GM23338 (cell line): ENCODE data around the gene ALKBH8. TPM values are rescaled to one million over a fixed set of nuclear protein-coding genes. Genes with fewer than 3 reads are reported as not detected.

ENCODE experiments used
- ATAC-seq: fragments of 200-7000 bp; cut with Tn5 transposase; 3 replicates; pipeline ENCODE4 v1.9.1; 2020
- DNase-seq: peaks from one replicate; pipeline ENCODE4 v3.0.0-alpha.2; 2015; ENCODE audit warnings: low spot score
- H2AFZ ChIP-seq: fragments of 200-600 bp; sonication (generic); 2 replicates; pipeline ENCODE4 v1.8.0; 2016; ENCODE audit warnings: antibody characterized with exemption, mild to moderate bottlenecking, moderate library complexity
- H3F3A ChIP-seq: fragments of 200-600 bp; sonication (generic); replicated peaks from 2 replicates; pipeline ENCODE4 v1.8.0; 2017; ENCODE audit warnings: antibody characterized with exemption, mixed run types, low read depth
- H3K27ac ChIP-seq: fragments of 200-600 bp; sonication (generic); 2 replicates; pipeline ENCODE4 v1.6.1; 2016; ENCODE audit warnings: low read depth
- H3K27me3 ChIP-seq: fragments of 200-600 bp; sonication (generic); 2 replicates; pipeline ENCODE4 v1.8.0; 2016; ENCODE audit warnings: mild to moderate bottlenecking, mixed run types, moderate library complexity; ENCODE audit not compliant: insufficient read depth
- H3K36me3 ChIP-seq: fragments of 200-600 bp; sonication (generic); 2 replicates; pipeline ENCODE4 v1.8.0; 2016; ENCODE audit warnings: mild to moderate bottlenecking; ENCODE audit not compliant: insufficient read depth
- H3K4me1 ChIP-seq: fragments of 200-600 bp; sonication (generic); 2 replicates; pipeline ENCODE4 v1.8.0; 2016; ENCODE audit warnings: mild to moderate bottlenecking, moderate library complexity; ENCODE audit not compliant: insufficient read depth
- H3K4me2 ChIP-seq: fragments of 200-600 bp; sonication (generic); 2 replicates; pipeline ENCODE4 v1.7.1; 2017; ENCODE audit warnings: mixed run types
- H3K4me3 ChIP-seq: fragments of 200-600 bp; sonication (generic); 2 replicates; pipeline ENCODE4 v1.6.1; 2016; ENCODE audit warnings: mixed run types
- H3K79me2 ChIP-seq: fragments of 200-600 bp; sonication (generic); replicated peaks from 2 replicates; pipeline ENCODE4 v1.8.0; 2017; ENCODE audit warnings: mild to moderate bottlenecking; ENCODE audit not compliant: insufficient read depth
- H3K9me2 ChIP-seq: fragments of 200-600 bp; sonication (generic); 2 replicates; pipeline ENCODE4 v1.8.0; 2017; ENCODE audit not compliant: insufficient read depth
- H4K20me1 ChIP-seq: fragments of 200-600 bp; sonication (generic); replicated peaks from 2 replicates; pipeline ENCODE4 v1.8.0; 2017; ENCODE audit warnings: mild to moderate bottlenecking; ENCODE audit not compliant: insufficient read depth
- H3K27ac Mint-ChIP-seq: 2 replicates; pipeline ENCODE4 v1.8.0; 2020; ENCODE audit warnings: inconsistent platforms, mild to moderate bottlenecking, moderate library complexity, mixed read lengths
- H3K27me3 Mint-ChIP-seq: 3 replicates; pipeline ENCODE4 v1.8.0; 2022; ENCODE audit warnings: low read depth, mild to moderate bottlenecking, moderate library complexity, mixed read lengths, inconsistent platforms; ENCODE audit not compliant: insufficient read depth, poor library complexity
- H3K36me3 Mint-ChIP-seq: 3 replicates; pipeline ENCODE4 v1.8.0; 2021; ENCODE audit warnings: low read depth, mild to moderate bottlenecking, inconsistent platforms, moderate library complexity, mixed read lengths
- H3K4me1 Mint-ChIP-seq: 3 replicates; pipeline ENCODE4 v1.8.0; 2020; ENCODE audit warnings: mild to moderate bottlenecking, inconsistent platforms, mixed read lengths
- H3K4me3 Mint-ChIP-seq: 3 replicates; pipeline ENCODE4 v1.8.0; 2021; ENCODE audit warnings: moderate library complexity, mild to moderate bottlenecking, inconsistent platforms, mixed read lengths
- H3K9me3 Mint-ChIP-seq: 3 replicates; pipeline ENCODE4 v1.8.0; 2020; ENCODE audit warnings: moderate library complexity, mild to moderate bottlenecking, inconsistent platforms, mixed read lengths
- CREB1 ChIP-seq: fragments of 250-450 bp; sonication (Bioruptor Pico); IDR thresholded peaks from 2 replicates; pipeline ENCODE4 v1.5.0; 2020; ENCODE audit warnings: low read depth, mild to moderate bottlenecking, moderate library complexity
- CTCF ChIP-seq, 2 experiments: fragments of 200-600 bp in 1 of 2; sonication (generic) in 1 of 2; conservative IDR thresholded peaks; 2 replicates each; pipeline versions ENCODE4 v1.5.1 to v1.6.1; 2016 to 2017; ENCODE audit warnings: antibody characterized with exemption in 2 of 2, low read depth in 2 of 2, mild to moderate bottlenecking in 2 of 2, moderate library complexity in 1 of 2
- EZH2 ChIP-seq: fragments of 200-600 bp; sonication (generic); IDR thresholded peaks from one replicate; pipeline ENCODE4 v1.8.0; 2017; ENCODE audit warnings: antibody characterized with exemption, mild to moderate bottlenecking, low read depth; ENCODE audit not compliant: unreplicated experiment
- EZH2phosphoT487 ChIP-seq: fragments of 200-600 bp; sonication (generic); IDR thresholded peaks from one replicate; pipeline ENCODE4 v1.8.1; 2018; ENCODE audit warnings: antibody characterized with exemption; ENCODE audit not compliant: unreplicated experiment
- JUNB ChIP-seq: IDR thresholded peaks from one replicate; pipeline ENCODE4 v1.6.1; 2016; ENCODE audit warnings: antibody characterized with exemption; ENCODE audit not compliant: unreplicated experiment
- NANOG ChIP-seq: IDR thresholded peaks from 2 replicates; pipeline ENCODE4 v1.6.1; 2016; ENCODE audit warnings: antibody characterized with exemption, borderline replicate concordance
- POLR2AphosphoS5 ChIP-seq: IDR thresholded peaks from 2 replicates; pipeline ENCODE4 v1.6.1; 2016; ENCODE audit warnings: antibody characterized with exemption, low read depth
- STAT1 ChIP-seq: IDR thresholded peaks from one replicate; pipeline ENCODE4 v1.6.1; 2016; ENCODE audit warnings: antibody characterized with exemption; ENCODE audit not compliant: unreplicated experiment
- ZNF114 ChIP-seq: fragments of 250-450 bp; sonication (Bioruptor Pico); IDR thresholded peaks from 2 replicates; pipeline ENCODE4 v1.5.0; 2020; ENCODE audit warnings: mild to moderate bottlenecking, moderate library complexity
- ZNF331 ChIP-seq: fragments of 250-450 bp; sonication (Bioruptor Pico); IDR thresholded peaks from 2 replicates; pipeline ENCODE4 v1.5.0; 2020; ENCODE audit warnings: low read depth, mild to moderate bottlenecking, moderate library complexity
- ZNF462 ChIP-seq: fragments of 250-450 bp; sonication (Bioruptor Pico); IDR thresholded peaks from 2 replicates; pipeline ENCODE4 v1.5.0; 2020; ENCODE audit warnings: mild to moderate bottlenecking, moderate library complexity
- polyA plus RNA-seq: library from polyadenylated mRNA; unstranded; fragments of >200 nt; fragmentation: Nextera tagmentation; extraction: Ambion mirVana; gene quantifications from 2 replicates; pipeline ENCODE4 v1.2.1, GENCODE V29; 2016
- total RNA-seq: library from RNA; depleted of rRNA; stranded (reverse); fragments of >200 nt; shearing (Covaris generic); gene quantifications from 2 replicates; pipeline ENCODE4 v1.2.3, GENCODE V29; 2014
- TF ChIP-seq, protein P1 (sequence below): IDR thresholded peaks from one replicate; pipeline ENCODE4 v1.6.1; 2018; ENCODE audit warnings: antibody characterized with exemption; ENCODE audit not compliant: unreplicated experiment
- TF ChIP-seq, protein P2 (sequence below): IDR thresholded peaks from 2 replicates; pipeline ENCODE4 v1.6.1; 2016; ENCODE audit warnings: antibody characterized with exemption

Gene ALKBH8
- total and polyA plus RNA-seq, 2 experiments from 2014 or later: 8.9 to 14.2 TPM

- Mint-ChIP-seq H3K36me3 (peaks cover 19% of the 10 kb centered on the region; the same call in 2 of the 3 replicates), H3K4me1 (no peaks in the 10 kb centered on the region), H3K9me3 (no peaks in the 10 kb centered on the region), H3K27ac (no peak overlapping the region), H3K27me3 (no peaks in the 10 kb centered on the region), H3K4me3 (no peak overlapping the region)
- H3K4me2 ChIP-seq: no peak overlapping the region
- ATAC-seq (no peak), DNase-seq (no peak)
- TF ChIP-seq EZH2phosphoT487 (no peak), ZNF114 (CRISPR knock-in tag) (no peak), POLR2AphosphoS5 (no peak), JUNB (no peak), CTCF (conservative IDR thresholded peaks at IDR 0.05; ENCODE audit: low read depth in 2 of 2) (no peak), ZNF331 (CRISPR knock-in tag) (no peak), ZNF462 (CRISPR knock-in tag) (no peak), EZH2 (no peak), CREB1 (CRISPR knock-in tag) (no peak), NANOG (no peak), STAT1 (no peak)
- TF ChIP-seq, protein P1, sequence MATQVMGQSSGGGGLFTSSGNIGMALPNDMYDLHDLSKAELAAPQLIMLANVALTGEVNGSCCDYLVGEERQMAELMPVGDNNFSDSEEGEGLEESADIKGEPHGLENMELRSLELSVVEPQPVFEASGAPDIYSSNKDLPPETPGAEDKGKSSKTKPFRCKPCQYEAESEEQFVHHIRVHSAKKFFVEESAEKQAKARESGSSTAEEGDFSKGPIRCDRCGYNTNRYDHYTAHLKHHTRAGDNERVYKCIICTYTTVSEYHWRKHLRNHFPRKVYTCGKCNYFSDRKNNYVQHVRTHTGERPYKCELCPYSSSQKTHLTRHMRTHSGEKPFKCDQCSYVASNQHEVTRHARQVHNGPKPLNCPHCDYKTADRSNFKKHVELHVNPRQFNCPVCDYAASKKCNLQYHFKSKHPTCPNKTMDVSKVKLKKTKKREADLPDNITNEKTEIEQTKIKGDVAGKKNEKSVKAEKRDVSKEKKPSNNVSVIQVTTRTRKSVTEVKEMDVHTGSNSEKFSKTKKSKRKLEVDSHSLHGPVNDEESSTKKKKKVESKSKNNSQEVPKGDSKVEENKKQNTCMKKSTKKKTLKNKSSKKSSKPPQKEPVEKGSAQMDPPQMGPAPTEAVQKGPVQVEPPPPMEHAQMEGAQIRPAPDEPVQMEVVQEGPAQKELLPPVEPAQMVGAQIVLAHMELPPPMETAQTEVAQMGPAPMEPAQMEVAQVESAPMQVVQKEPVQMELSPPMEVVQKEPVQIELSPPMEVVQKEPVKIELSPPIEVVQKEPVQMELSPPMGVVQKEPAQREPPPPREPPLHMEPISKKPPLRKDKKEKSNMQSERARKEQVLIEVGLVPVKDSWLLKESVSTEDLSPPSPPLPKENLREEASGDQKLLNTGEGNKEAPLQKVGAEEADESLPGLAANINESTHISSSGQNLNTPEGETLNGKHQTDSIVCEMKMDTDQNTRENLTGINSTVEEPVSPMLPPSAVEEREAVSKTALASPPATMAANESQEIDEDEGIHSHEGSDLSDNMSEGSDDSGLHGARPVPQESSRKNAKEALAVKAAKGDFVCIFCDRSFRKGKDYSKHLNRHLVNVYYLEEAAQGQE: no peak
- TF ChIP-seq, protein P2, sequence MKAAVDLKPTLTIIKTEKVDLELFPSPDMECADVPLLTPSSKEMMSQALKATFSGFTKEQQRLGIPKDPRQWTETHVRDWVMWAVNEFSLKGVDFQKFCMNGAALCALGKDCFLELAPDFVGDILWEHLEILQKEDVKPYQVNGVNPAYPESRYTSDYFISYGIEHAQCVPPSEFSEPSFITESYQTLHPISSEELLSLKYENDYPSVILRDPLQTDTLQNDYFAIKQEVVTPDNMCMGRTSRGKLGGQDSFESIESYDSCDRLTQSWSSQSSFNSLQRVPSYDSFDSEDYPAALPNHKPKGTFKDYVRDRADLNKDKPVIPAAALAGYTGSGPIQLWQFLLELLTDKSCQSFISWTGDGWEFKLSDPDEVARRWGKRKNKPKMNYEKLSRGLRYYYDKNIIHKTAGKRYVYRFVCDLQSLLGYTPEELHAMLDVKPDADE: no peak
- H3K9me2 ChIP-seq: no peaks in the 10 kb centered on the region
- no peak overlapping the region for H3K4me3 ChIP-seq
- no peaks in the 10 kb centered on the region for H3K79me2 ChIP-seq
- H3K36me3 ChIP-seq: peaks cover 19% of the 10 kb centered on the region; the same call in 1 of the 2 replicates
- H3F3A ChIP-seq: no peaks in the 10 kb centered on the region
- no peak overlapping the region for H3K27ac ChIP-seq
- no peak overlapping the region for H2AFZ ChIP-seq
- H4K20me1 ChIP-seq: no peaks in the 10 kb centered on the region
- H3K4me1 ChIP-seq: no peaks in the 10 kb centered on the region
- no peaks in the 10 kb centered on the region for H3K27me3 ChIP-seq
These were observed 15.2 kb downstream of the ALKBH8 start for GRCh38 chr11:107550304-107550703.
